ENCODE data around the gene LDLRAD3. TPM values are rescaled to one million over a fixed set of nuclear protein-coding genes. Genes with fewer than 3 reads are reported as not detected.

Gene LDLRAD3
- total RNA-seq, 1 donor, result 10.5 TPM

GRCh38 chr11:35927104-35927503 is 16.8 kb upstream of the LDLRAD3 start:
- H3K79me2 ChIP-seq (ENCODE audit: insufficient read depth, low read length), result no peaks in the 10 kb centered on the region
- H3K4me3 ChIP-seq (ENCODE audit: insufficient read depth, low read length), result peak overlapping the region; percentile 31
- H3K36me3 ChIP-seq (ENCODE audit: insufficient read depth, low read length), result no peaks in the 10 kb centered on the region
- H4K20me1 ChIP-seq (ENCODE audit: insufficient read depth, low read length), result no peaks in the 10 kb centered on the region
- no peak for TF ChIP-seq CTCF (IDR thresholded peaks at IDR 0.05; ENCODE audit: extremely low read depth, low read depth, low read length)
- peak overlapping the region; percentile 64 for H2AFZ ChIP-seq (ENCODE audit: low read length)
- no peaks in the 10 kb centered on the region for H3K9me3 ChIP-seq (ENCODE audit: low read depth, low read length)
- H3K27ac ChIP-seq (ENCODE audit: low read depth, low read length), result no peak overlapping the region
- H3K27me3 ChIP-seq (ENCODE audit: insufficient read depth, low read length), result peaks cover 4% of the 10 kb centered on the region
- H3K4me2 ChIP-seq (ENCODE audit: insufficient read depth, low read length), result peak overlapping the region; percentile 59
- DNase-seq (ENCODE audit: insufficient read length, low spot score, missing footprints), result no peak
- H3K4me1 ChIP-seq (ENCODE audit: insufficient read depth, low read length), result peaks cover 7% of the 10 kb centered on the region

- peak overlapping the region; percentile 59 for H3K4me2 ChIP-seq (ENCODE audit: insufficient read depth, low read length)
- peak overlapping the region; percentile 31 for H3K4me3 ChIP-seq (ENCODE audit: insufficient read depth, low read length)
- H3K79me2 ChIP-seq (ENCODE audit: insufficient read depth, low read length), result no peaks in the 10 kb centered on the region
- no peak overlapping the region for H2AFZ ChIP-seq (ENCODE audit: low read length)
- H3K4me1 ChIP-seq (ENCODE audit: insufficient read depth, low read length), result peaks cover 8% of the 10 kb centered on the region
- no peaks in the 10 kb centered on the region for H3K36me3 ChIP-seq (ENCODE audit: insufficient read depth, low read length)
- H3K27me3 ChIP-seq (ENCODE audit: insufficient read depth, low read length), result peaks cover 4% of the 10 kb centered on the region
- H3K9me3 ChIP-seq (ENCODE audit: low read depth, low read length), result no peaks in the 10 kb centered on the region
- no peak overlapping the region for H3K27ac ChIP-seq (ENCODE audit: low read depth, low read length)
- no peak for TF ChIP-seq CTCF (IDR thresholded peaks at IDR 0.05; ENCODE audit: extremely low read depth, low read depth, low read length)
- DNase-seq (ENCODE audit: insufficient read length, low spot score, missing footprints), result no peak
- H4K20me1 ChIP-seq (ENCODE audit: insufficient read depth, low read length), result no peaks in the 10 kb centered on the region
Observed at GRCh38 chr11:35927682-35928081, 16.2 kb upstream of the LDLRAD3 start.

GRCh38 chr11:35928688-35929395 is 15.0 kb upstream of the LDLRAD3 start:
- Histone ChIP-seq H3K4me2 (ENCODE audit: insufficient read depth, low read length) (no peak overlapping the region), H3K79me2 (ENCODE audit: insufficient read depth, low read length) (no peaks in the 10 kb centered on the region), H3K27ac (ENCODE audit: low read depth, low read length) (no peak overlapping the region), H2AFZ (ENCODE audit: low read length) (no peak overlapping the region), H4K20me1 (ENCODE audit: insufficient read depth, low read length) (no peaks in the 10 kb centered on the region), H3K36me3 (ENCODE audit: insufficient read depth, low read length) (no peaks in the 10 kb centered on the region), H3K9me3 (ENCODE audit: low read depth, low read length) (no peaks in the 10 kb centered on the region), H3K4me1 (ENCODE audit: insufficient read depth, low read length) (peaks cover 14% of the 10 kb centered on the region), H3K27me3 (ENCODE audit: insufficient read depth, low read length) (peaks cover 4% of the 10 kb centered on the region), H3K4me3 (ENCODE audit: insufficient read depth, low read length) (no peak overlapping the region)
- TF ChIP-seq CTCF (IDR thresholded peaks at IDR 0.05; ENCODE audit: extremely low read depth, low read depth, low read length), result no peak
- no peak for DNase-seq (ENCODE audit: insufficient read length, low spot score, missing footprints)

GRCh38 chr11:35930466-35930865 is 13.4 kb upstream of the LDLRAD3 start:
- H3K4me3 ChIP-seq (ENCODE audit: insufficient read depth, low read length), result no peak overlapping the region
- H3K27ac ChIP-seq (ENCODE audit: low read depth, low read length), result no peak overlapping the region
- peaks cover 14% of the 10 kb centered on the region for H3K4me1 ChIP-seq (ENCODE audit: insufficient read depth, low read length)
- H3K36me3 ChIP-seq (ENCODE audit: insufficient read depth, low read length), result no peaks in the 10 kb centered on the region
- H2AFZ ChIP-seq (ENCODE audit: low read length), result no peak overlapping the region
- H3K27me3 ChIP-seq (ENCODE audit: insufficient read depth, low read length), result peaks cover 4% of the 10 kb centered on the region
- no peaks in the 10 kb centered on the region for H3K9me3 ChIP-seq (ENCODE audit: low read depth, low read length)
- H4K20me1 ChIP-seq (ENCODE audit: insufficient read depth, low read length), result no peaks in the 10 kb centered on the region
- no peak for TF ChIP-seq CTCF (IDR thresholded peaks at IDR 0.05; ENCODE audit: extremely low read depth, low read depth, low read length)
- no peaks in the 10 kb centered on the region for H3K79me2 ChIP-seq (ENCODE audit: insufficient read depth, low read length)
- no peak overlapping the region for H3K4me2 ChIP-seq (ENCODE audit: insufficient read depth, low read length)
- DNase-seq (ENCODE audit: insufficient read length, low spot score, missing footprints), result no peak

Data from osteoblast (primary cell).